Muscle of leg (tissue), 11 donors: ENCODE measurements around the gene CLCN6. TPM values are rescaled to one million over a fixed set of nuclear protein-coding genes. Genes with fewer than 3 reads are reported as not detected.

Experiments
- DNase-seq: peaks from one replicate; pipeline ENCODE4 v3.0.0; 2013
- H3K27ac ChIP-seq: one replicate; pipeline ENCODE4 v1.5.1; 2013; ENCODE audit warnings: mild to moderate bottlenecking, low read length, control low read depth
- H3K27me3 ChIP-seq: one replicate; pipeline ENCODE4 v1.6.1; 2013; ENCODE audit warnings: low read length; ENCODE audit not compliant: control insufficient read depth, insufficient read depth
- H3K36me3 ChIP-seq: one replicate; pipeline ENCODE4 v1.6.1; 2013; ENCODE audit warnings: low read length; ENCODE audit not compliant: control insufficient read depth, insufficient read depth
- H3K4me1 ChIP-seq: one replicate; pipeline ENCODE4 v1.6.1; 2013; ENCODE audit warnings: low read length; ENCODE audit not compliant: control insufficient read depth, insufficient read depth
- H3K4me3 ChIP-seq: one replicate; pipeline ENCODE4 v1.5.1; 2013; ENCODE audit warnings: low read length, control low read depth
- H3K9me3 ChIP-seq: replicated peaks from 2 replicates; pipeline ENCODE4 v1.6.1; 2013; ENCODE audit warnings: low read depth, low read length; ENCODE audit not compliant: control insufficient read depth
- WGBS: methylation state at CpG from one replicate; pipeline ENCODE4 v1.1.5; 2013; ENCODE audit warnings: missing lambda C conversion rate; ENCODE audit not compliant: insufficient coverage; 5-methylcytosine and 5-hydroxymethylcytosine counted together
- polyA plus RNA-seq, 8 donors: library from polyadenylated mRNA; unstranded; fragments of 120-200 nt; gene quantifications; one replicate each; pipeline versions ENCODE4 v1.2.1 to v1.2.3, GENCODE V29; 2013; ENCODE audit warnings: inconsistent platforms in 1 of 8, low replicate concordance in 1 of 8; ENCODE audit not compliant: insufficient read length in 8 of 8, insufficient read depth in 1 of 8
- total RNA-seq: library from RNA; stranded (reverse); fragments of 120-200 nt; gene quantifications from one replicate; pipeline ENCODE4 v1.2.4, GENCODE V29; 2013

Gene CLCN6
- total and polyA plus RNA-seq, 9 donors, result 7.5 to 16.2 (median 11.9) TPM

DNA sequence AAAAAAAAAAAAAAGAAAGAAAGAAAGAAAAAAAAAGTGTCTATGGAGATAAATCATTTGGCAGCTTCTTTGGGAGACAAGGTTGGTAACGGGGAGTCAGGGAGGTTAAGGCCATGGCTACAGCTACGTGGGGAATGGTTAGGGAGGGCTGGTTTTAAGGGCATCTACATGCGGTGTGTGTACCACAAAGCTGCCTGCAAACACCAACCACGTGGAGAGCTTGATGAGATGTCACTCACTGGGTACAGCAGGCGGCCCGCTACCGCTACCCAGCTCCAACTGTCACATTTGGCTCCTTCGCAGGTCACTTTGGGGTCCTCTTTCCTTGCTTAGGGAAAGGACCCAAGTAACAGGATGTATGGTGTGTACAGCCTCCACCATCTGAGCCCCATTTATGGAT is 48.5 kb downstream of the CLCN6 start:
- peaks cover 31% of the 10 kb centered on the region for H3K27me3 ChIP-seq
- no peak for DNase-seq
- WGBS, result 47% methylated on average over 4 of the region's 8 CpGs
- no peak overlapping the region for H3K4me3 ChIP-seq
- H3K9me3 ChIP-seq, result no peaks in the 10 kb centered on the region
- peaks cover 7% of the 10 kb centered on the region for H3K4me1 ChIP-seq
- no peaks in the 10 kb centered on the region for H3K36me3 ChIP-seq
- no peak overlapping the region for H3K27ac ChIP-seq

DNA sequence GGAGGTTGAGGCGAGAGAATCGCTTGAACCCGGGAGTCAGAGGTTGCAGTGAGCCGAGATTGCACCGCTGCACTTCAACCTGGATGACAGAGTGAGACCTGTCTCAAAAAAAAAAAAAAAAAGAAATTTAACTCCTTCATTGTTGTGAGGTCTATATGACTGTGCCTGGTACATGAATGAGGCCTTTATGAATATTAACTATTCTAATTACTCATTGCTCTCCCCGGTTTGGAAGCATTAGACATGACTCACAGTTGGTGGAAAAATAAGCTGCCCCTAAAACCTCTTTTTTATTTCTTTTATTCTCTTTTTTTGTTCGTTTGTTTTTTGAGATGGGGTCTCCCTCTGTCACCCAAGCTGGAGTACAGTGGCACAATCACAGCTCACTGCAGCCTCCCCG is 49.4 kb downstream of the CLCN6 start:
- H3K4me3 ChIP-seq, result no peak overlapping the region
- H3K4me1 ChIP-seq, result peaks cover 7% of the 10 kb centered on the region
- no peak for DNase-seq
- peaks cover 33% of the 10 kb centered on the region for H3K27me3 ChIP-seq
- no peak overlapping the region for H3K27ac ChIP-seq
- no peaks in the 10 kb centered on the region for H3K9me3 ChIP-seq
- no CpG with 5 or more reads among the region's 8 CpGs for WGBS
- H3K36me3 ChIP-seq, result no peaks in the 10 kb centered on the region

DNA sequence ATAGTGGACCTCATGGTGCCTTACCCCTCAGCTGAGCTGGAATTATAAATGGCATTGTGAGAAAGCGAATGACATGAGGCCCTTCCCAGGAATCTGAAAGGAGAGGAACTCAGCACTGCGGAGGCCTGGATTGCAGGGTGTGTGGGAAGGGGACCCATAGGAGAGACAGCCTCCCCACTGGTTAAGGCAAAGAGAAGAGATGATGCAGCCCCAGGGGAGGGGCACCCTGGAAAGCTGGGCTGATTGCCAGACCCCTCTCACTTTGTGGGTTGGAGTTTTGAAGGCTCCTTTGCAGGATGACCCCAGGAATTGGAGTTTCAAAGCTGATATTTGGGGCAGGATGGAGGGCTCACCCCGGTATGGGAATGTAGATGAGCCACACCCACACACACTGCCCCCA is 50.7 kb downstream of the CLCN6 start:
- Histone ChIP-seq H3K27me3 (peaks cover 31% of the 10 kb centered on the region), H3K4me1 (peaks cover 5% of the 10 kb centered on the region), H3K36me3 (no peaks in the 10 kb centered on the region), H3K9me3 (no peaks in the 10 kb centered on the region), H3K27ac (no peak overlapping the region), H3K4me3 (no peak overlapping the region)
- 60% methylated on average over 2 of the region's 3 CpGs for WGBS
- DNase-seq, result no peak

DNA sequence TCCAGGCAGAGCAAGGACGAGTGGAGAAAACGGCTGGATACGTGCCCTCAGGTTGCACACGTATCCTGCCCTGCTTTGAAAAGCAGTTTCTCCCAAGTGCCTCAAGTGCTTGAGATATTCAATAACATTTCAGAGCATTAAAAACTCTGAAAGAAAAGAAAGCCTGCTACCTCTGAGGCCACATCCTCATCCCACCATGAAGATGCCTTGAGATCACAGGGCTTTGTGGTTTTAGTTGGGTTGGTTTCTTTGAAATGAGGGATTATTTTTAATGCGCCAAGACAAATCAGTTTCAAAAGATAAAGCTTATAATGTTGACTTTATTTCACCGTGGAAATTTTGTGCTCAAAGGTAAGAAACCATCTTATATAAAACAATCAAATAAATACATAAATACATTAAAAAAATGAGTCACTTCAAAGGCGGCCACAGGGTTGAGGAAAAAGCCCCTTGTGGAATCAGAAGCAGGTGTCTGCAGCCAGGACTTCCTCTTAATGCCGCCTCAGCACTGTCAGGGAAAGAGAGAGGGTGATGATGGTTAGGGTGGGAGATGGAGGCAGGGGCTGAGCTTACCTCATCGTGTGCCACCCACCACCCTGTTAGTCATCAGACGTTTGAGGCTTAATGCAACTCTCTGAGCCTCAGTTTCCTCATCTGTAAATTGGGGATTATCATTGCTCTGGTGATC is 51.3 kb downstream of the CLCN6 start:
- Histone ChIP-seq H3K27me3 (peaks cover 31% of the 10 kb centered on the region), H3K36me3 (no peaks in the 10 kb centered on the region), H3K9me3 (no peaks in the 10 kb centered on the region), H3K4me1 (peaks cover 5% of the 10 kb centered on the region), H3K27ac (no peak overlapping the region), H3K4me3 (no peak overlapping the region)
- whole genome bisulfite sequencing, result 60% methylated on average over 1 of the region's 10 CpGs
- DNase-seq, result no peak

DNA sequence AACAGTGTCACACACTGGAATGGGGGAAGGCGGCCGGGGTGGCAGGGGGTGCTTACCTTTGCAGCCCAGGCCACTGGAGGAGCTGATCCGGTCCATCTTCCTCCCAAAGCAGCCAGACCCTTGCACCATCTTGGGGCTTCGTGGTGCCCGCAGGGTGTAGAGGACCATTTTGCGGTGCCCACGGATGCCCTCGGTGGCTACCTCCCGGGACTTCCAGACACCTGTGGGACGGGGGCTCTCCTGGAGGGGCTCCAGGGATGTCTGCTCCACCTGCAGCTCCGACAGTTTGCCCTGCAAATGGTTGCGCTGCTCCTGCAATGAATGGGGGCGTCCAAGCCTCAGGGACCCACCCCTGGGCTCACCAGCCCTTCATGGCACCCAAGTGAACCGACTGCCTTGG is 52.2 kb downstream of the CLCN6 start:
- Histone ChIP-seq H3K27ac (no peak overlapping the region), H3K4me1 (peaks cover 5% of the 10 kb centered on the region), H3K9me3 (no peaks in the 10 kb centered on the region), H3K27me3 (peaks cover 34% of the 10 kb centered on the region), H3K36me3 (no peaks in the 10 kb centered on the region), H3K4me3 (no peak overlapping the region)
- DNase-seq, result no peak
- 80% methylated on average over 14 of the region's 14 CpGs for WGBS

DNA sequence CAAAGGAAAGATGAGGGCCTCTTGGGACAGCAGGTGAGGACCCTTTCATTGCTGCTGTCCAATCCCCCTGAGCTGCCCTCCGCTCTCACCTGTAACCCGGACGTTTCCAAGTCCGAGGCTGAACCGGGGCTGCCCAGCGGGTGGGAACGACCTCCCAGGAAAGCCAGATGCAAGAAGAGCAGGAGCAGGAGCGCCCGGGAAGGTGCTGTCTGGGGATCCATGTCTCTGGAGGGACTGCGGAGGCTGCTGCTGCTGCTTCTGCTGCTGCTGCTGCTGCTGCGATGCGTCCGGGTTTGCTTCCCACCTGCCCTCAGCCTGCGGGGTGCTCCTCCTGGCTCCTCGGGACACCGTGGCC is 52.6 kb downstream of the CLCN6 start, which contains the start of gene NPPB:
TSS of gene NPPB (minus strand) at position 333 of the 355 bp plus-strand sequence. CDS start at position 221, 112 bp downstream.
- Histone ChIP-seq H3K4me3 (no peak within 1 kb of the TSS), H3K4me1 (peaks cover 5% of the 10 kb centered on the region), H3K9me3 (no peaks in the 10 kb centered on the region), H3K27me3 (peaks cover 34% of the 10 kb centered on the region), H3K27ac (no peak within 1 kb of the TSS), H3K36me3 (no peaks in the 10 kb centered on the region)
- no peak for DNase-seq
- WGBS, result 19% methylated on average over 16 of the region's 16 CpGs

DNA sequence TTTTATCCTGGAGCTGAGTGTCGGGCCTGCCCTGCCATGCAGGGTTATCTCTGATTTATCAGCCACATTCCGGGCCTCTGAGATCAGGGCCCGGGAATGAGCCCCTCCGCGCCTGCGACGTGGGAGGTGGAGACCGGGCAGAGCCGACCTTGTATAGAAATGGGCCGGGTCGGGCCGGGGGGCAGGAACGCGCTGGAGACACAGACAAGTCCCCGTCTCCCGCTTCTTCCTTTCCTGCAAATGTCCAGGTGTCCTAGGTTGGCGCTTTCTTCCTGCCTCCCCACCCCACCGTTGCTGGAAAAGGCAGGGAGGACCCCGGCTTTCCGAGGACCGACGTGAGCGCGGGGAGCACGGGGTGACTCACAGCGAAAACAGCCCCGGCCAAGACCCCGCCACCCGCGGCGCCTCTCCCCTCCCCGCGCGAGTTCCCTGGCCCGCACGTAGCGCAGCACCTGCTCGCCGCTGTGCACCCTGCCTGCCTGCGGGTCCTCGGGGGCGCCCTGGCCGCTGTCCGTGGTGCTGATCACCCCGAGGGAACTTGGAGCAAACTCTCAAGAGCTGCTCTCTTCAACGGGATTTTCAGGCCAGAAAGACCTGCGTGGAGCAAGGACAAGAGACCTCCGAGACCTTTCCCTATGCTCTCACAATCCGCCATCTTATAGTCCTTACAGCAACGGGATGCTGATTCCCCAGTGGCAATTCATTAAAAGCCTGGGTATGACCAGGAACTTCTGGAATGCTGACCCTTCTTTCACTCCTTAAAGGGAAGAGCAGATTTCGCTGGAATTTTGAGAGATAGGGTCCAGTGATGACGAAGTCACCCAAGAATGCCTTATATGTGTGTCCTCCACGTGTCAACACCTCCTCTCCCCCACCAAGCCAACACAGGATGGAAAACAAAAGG is 53.2 kb downstream of the CLCN6 start:
- Histone ChIP-seq H3K9me3 (no peaks in the 10 kb centered on the region), H3K27ac (no peak overlapping the region), H3K27me3 (peaks cover 34% of the 10 kb centered on the region), H3K4me1 (peaks cover 5% of the 10 kb centered on the region), H3K4me3 (no peak overlapping the region), H3K36me3 (no peaks in the 10 kb centered on the region)
- DNase-seq, result peak; percentile 71
- WGBS, result 2% methylated on average over 46 of the region's 53 CpGs

DNA sequence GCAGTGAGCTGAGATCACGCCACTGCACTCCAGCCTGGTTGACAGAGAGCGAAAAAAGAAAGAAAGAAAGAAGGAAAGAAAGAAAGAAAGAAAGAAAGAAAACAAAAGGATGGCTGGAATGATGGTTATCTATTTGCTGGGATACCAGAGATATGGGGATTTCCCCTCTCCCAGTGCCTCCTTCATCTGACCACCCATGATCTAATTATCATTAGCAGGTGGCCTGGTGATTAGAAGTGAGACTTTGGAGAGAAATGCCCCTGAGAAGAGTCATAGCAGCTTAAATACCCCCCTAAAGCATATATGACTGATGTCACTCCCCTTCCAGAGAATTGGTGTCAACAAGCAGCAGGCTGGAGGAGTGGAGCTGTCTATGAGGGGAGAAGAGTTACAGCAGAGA is 54.1 kb downstream of the CLCN6 start:
- H3K4me3 ChIP-seq, result no peak overlapping the region
- no peaks in the 10 kb centered on the region for H3K9me3 ChIP-seq
- WGBS, result no CpG with 5 or more reads among the region's 2 CpGs
- no peaks in the 10 kb centered on the region for H3K36me3 ChIP-seq
- DNase-seq, result no peak
- H3K4me1 ChIP-seq, result peaks cover 5% of the 10 kb centered on the region
- H3K27me3 ChIP-seq, result peaks cover 34% of the 10 kb centered on the region
- H3K27ac ChIP-seq, result no peak overlapping the region

DNA sequence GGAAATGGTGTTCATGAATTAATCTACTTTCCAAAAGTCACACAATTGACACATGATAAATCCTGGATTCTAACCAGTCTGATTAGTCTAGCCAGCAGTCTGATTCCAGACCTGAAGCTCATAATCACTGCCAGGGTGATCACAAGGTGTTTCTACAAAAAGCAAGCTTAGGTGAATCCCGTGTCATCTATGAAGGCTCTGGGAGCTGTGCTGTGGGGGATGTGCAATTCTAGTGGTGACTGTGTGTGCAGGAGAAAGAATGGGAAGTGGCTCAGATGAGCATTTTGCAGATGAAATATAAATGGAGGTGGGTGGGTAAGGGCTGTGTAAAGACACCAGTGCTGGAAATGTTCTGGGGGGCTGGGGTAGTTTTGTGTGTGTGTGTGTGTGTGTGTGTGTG is 54.6 kb downstream of the CLCN6 start:
- Histone ChIP-seq H3K27me3 (peaks cover 34% of the 10 kb centered on the region), H3K9me3 (no peaks in the 10 kb centered on the region), H3K4me3 (no peak overlapping the region), H3K27ac (no peak overlapping the region), H3K4me1 (peaks cover 5% of the 10 kb centered on the region), H3K36me3 (no peaks in the 10 kb centered on the region)
- no peak for DNase-seq
- whole genome bisulfite sequencing, result 71% methylated on average over 1 of the region's 1 CpG

DNA sequence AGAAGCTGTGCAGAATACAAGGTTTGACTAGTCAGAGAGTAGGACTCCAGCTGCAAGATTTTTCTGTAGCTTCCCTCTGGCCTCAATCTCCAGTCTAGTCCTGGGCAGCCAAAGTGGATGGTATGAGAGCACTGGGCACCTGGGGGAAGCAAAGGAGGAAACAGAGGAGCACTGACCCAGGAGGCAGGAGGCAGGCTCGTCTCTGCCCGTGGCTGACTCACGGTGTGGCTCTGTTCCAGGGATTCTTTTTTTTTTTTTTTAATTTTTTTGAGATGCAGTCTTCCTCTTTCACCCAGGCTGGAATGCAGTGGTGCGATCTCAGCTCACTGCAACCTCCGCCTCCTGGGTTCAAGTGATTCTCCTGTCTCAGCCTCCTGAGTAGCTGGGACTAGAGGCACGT is 56.9 kb downstream of the CLCN6 start:
- Histone ChIP-seq H3K36me3 (no peaks in the 10 kb centered on the region), H3K4me3 (no peak overlapping the region), H3K27ac (no peak overlapping the region), H3K4me1 (peaks cover 5% of the 10 kb centered on the region), H3K27me3 (peaks cover 22% of the 10 kb centered on the region), H3K9me3 (no peaks in the 10 kb centered on the region)
- WGBS, result no CpG with 5 or more reads among the region's 6 CpGs
- DNase-seq, result no peak
